Keratinocyte (primary cell): ENCODE results near the gene SNX14.

Experiments
- CTCF ChIP-seq, 3 experiments: IDR thresholded peaks in 1 of 3; conservative IDR thresholded peaks in 1 of 3; optimal IDR thresholded peaks in 1 of 3; 2 replicates in 2 of 3; 3 replicates in 1 of 3; pipeline versions ENCODE3 to v1.5.1; 2011; ENCODE audit warnings: low read length in 3 of 3, mild to moderate bottlenecking in 3 of 3, moderate library complexity in 2 of 3, control low read depth in 1 of 3, inconsistent platforms in 1 of 3; ENCODE audit not compliant: insufficient read depth in 2 of 3; ENCODE audit errors: extremely low read depth in 1 of 3
- EZH2 ChIP-seq: IDR thresholded peaks from one replicate; pipeline ENCODE4 v1.6.1; 2012; ENCODE audit warnings: inconsistent platforms, mild to moderate bottlenecking, low read length, moderate library complexity

- TF ChIP-seq EZH2, result no peak
- no peak for TF ChIP-seq CTCF (optimal IDR thresholded peaks at IDR 0.05 in 1 of 3, IDR thresholded peaks at IDR 0.05 in 1 of 3, conservative IDR thresholded peaks at IDR 0.05 in 1 of 3; ENCODE audit: extremely low read depth in 1 of 3, insufficient read depth in 2 of 3, low read length in 3 of 3)
These were observed 34.7 kb upstream of the SNX14 start for GRCh38 chr6:85628353-85628752.
